Right ventricle myocardium superior (tissue), 1 donor: ENCODE results near the gene GPR149. TPM values are rescaled to one million over a fixed set of nuclear protein-coding genes. Genes with fewer than 3 reads are reported as not detected.
A peak's percentile ranks its signal among the peaks of the same experiment; 100 is the strongest.

Source experiments
- ATAC-seq: fragments of 200-7000 bp; cut with Tn5 transposase; one replicate; pipeline ENCODE4 v1.9.1; 2020; ENCODE audit warnings: mild to moderate bottlenecking; ENCODE audit not compliant: poor library complexity
- DNase-seq: peaks from one replicate; pipeline ENCODE4 v3.0.0-alpha.2; 2020
- intact Hi-C: fragments of 100-400 bp; cut with DNase I; formaldehyde crosslinking; loops from one replicate; pipeline ENCODE4 v1.11.2; 2022
- total RNA-seq: library from RNA; stranded (reverse); fragmentation: NEBNext Ultra II Directional; extraction: Animal tissue kit (Norgen Biotek cat#: 25700); gene quantifications from one replicate; pipeline ENCODE4 v1.2.1, GENCODE V29; 2021
- donor health status: DM: no; HTN: yes; CAD: no; lungs with severe emphysema.

Gene GPR149
- total RNA-seq, 1 donor from 2014 or later: not detected

DNA sequence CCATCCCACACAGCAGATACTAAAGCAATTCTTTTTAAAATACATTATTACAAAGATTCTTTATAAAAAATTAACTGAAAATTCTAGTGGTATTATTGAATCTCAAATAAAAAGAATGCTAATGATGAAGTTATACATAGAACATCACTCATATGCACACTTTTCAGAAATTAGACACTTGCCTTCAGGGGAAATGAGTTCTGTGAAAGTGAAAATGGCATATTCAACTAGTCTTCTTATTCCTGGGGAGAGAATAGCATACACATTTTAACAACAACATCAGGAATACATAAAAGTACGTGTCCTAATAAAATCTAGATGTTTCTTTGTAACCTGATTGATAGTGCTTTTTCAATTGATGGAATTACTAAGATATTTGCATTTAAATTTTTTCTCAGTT lies 68.9 kb downstream of the GPR149 start:
- no peak for ATAC-seq
- intact Hi-C loops: no loop called here
- DNase-seq: no peak

DNA sequence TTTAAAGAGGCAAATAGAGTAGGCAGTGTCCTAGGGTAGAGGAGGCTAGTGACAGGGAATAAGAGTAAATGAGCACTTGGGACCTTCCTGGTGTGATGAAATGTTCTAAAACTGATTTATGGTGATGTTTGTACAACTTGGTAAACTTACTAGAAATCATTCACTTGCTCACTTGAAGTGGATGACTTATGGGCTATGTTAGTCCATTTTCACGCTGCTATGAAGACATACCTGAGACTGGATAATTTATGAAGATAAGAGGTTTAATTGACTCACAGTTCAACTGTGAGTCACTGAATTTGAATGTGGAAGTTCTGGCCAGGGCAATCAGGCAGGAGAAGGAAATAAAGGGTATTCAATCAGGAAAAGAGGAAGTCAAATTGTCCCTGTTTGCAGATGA lies 74.0 kb downstream of the GPR149 start:
- DNase-seq: no peak
- no peak for ATAC-seq
- intact Hi-C loops: no loop called here

DNA sequence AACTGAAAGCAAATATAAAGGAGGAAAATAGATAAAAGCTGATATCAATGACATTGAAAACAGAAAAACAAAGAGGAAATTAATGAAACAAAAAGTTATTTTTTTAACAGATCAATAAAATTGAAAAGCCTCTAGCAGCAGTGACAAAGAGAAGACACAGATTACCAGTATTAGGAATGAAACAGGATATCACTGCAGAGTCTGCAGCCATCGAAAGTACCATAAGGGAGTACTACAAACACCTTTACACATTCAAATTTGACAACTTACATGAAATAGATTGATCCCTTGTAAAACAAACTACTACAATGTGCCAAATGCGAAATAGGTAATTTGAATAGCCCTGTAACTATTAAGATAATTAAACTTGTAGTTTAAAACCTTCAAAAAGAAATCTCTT lies 80.8 kb downstream of the GPR149 start:
- DNase-seq: no peak
- intact Hi-C loops: no loop called here
- no peak for ATAC-seq

DNA sequence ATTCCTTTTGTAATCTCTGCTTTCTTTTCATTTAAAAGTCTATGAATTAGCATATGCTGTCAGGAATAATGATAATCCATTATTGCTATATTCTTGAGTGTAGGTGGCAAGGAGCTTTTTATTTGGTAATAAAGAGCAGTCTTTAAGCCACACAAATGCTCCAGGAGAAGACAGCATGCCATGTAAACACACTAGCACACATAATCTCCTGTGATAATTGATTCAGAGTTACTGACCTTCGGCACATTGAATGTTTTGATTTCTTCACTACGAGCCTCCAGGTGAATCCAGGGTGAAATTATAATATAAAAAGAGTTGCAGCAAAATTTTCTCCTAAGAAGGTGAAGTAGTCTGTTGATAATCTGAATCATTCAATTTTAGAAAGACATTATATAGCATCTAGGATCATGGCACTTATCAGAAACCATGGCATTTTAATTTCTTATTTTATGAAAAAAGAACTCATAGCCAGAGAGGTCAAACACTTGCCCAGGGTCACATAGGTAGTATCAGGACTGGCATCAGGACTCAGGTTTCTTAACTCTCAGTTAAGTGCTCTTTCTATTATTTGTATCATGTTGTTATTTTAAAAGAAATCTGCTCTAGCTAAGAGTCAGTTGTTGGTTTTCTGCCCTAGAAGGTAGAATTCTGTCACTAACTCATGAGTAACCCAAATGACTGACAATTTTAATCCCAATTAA lies 84.4 kb downstream of the GPR149 start:
- no peak for ATAC-seq
- intact Hi-C loops: no loop called here
- no peak for DNase-seq

DNA sequence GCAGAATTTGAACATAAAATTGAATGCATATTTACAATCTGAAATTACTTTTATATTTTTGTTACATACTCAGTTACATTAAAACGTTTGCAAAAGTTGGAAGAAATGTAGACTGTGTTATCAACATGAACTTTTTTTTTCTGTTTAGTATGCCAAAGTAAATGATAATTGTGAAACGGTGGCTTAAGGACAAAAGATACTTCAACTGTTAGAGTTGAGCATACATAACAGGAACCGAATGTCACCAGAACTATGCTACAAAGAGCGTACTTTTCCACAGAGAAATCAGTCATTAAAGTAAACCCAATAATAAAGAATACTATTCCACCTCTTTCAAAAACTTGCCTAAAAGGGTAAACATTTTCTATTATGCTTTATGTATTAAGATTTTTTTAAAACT lies 91.4 kb downstream of the GPR149 start:
- DNase-seq (no peak), ATAC-seq (no peak)
- intact Hi-C loops: loop anchor here (10.0 kb wide), 1 partner anchor 986 kb away; no protein-coding TSS in a partner anchor

DNA sequence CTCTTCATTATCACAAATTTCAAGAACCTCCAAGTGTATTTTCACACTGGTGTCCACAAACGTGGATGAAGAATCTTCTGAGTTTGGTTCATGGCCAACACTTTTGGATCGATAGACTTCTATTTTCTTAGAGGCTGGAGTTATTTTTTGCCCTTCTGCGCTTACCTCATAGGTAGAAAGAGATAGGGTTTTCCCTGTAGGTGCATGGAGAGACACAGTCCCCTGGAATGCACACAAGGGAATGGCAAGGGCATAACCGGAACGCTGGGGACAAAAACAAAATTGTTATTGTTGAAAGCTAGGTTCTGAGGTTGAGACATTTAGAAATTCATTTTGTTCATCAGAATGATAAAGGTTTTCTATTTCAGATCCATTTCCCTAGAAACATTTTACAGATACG lies 92.0 kb downstream of the GPR149 start:
- intact Hi-C loops: loop anchor here (10.0 kb wide), 1 partner anchor 987 kb away; no protein-coding TSS in a partner anchor
- no peak for DNase-seq

DNA sequence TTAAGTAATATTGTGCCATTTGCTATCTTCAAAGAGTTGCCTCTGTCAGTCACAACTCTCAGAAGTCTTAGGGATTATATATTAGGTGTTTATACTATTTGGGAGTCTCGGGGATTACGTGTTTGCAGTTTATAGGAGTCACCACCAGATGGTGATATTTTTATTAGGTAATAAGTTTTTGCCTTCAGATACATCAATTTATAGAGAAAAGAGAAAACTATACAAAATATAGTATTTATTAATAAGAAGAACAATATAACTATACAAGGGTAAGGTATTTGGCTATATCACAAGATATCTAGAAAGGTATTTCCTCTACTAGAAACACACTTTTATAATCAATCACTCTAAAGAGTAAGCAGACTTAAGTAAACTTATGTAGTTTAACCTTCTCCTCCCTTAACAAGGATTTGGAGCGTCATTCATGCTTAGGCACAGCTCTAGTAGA lies 95.0 kb downstream of the GPR149 start:
- intact Hi-C loops: loop anchor here (10.0 kb wide), 1 partner anchor 990 kb away; no protein-coding TSS in a partner anchor
- no peak for DNase-seq
- ATAC-seq: no peak

More for the DNA sequence above, 92.0 kb downstream of the GPR149 start:
- ATAC-seq: no peak

DNA sequence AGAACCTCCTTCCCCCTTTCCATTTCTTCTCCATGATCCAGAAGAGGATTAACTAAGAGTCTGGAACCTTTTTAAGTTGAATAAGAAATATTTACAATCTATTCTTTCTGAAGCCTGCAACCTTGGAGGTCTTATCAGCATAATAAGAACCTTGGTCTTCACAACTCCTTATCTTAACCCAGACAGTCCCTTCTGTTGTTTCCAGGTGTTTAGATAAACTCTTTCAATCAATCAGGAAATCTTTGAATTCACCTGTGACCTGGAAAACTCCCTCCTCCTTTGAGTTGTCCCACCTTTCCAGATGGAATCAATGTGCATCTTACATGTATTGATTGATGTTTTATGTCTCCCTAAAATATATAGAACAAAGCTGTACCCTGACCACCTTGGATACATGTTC lies 102.1 kb downstream of the GPR149 start:
- ATAC-seq (no peak), DNase-seq (no peak)
- intact Hi-C loops: no loop called here

DNA sequence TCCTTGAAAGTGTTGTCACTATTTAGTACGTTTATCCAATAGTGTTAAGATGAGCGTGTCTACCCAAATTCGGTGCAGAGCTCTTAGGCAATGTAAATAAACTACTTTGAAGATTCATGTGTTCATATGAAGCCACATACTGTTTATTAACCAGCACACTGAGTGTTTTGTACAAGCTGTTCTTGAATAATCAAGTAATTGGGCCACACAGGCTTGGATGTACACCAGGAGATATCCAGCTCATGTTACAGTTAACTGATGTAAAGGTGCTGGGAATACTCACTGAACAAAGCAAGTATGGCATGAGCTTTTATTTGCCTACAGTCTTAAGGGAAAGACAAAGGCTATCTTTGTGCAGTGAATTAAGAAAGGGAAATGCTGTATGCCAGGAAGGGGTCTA lies 105.1 kb downstream of the GPR149 start:
- no peak for DNase-seq
- intact Hi-C loops: no loop called here
- ATAC-seq: no peak

DNA sequence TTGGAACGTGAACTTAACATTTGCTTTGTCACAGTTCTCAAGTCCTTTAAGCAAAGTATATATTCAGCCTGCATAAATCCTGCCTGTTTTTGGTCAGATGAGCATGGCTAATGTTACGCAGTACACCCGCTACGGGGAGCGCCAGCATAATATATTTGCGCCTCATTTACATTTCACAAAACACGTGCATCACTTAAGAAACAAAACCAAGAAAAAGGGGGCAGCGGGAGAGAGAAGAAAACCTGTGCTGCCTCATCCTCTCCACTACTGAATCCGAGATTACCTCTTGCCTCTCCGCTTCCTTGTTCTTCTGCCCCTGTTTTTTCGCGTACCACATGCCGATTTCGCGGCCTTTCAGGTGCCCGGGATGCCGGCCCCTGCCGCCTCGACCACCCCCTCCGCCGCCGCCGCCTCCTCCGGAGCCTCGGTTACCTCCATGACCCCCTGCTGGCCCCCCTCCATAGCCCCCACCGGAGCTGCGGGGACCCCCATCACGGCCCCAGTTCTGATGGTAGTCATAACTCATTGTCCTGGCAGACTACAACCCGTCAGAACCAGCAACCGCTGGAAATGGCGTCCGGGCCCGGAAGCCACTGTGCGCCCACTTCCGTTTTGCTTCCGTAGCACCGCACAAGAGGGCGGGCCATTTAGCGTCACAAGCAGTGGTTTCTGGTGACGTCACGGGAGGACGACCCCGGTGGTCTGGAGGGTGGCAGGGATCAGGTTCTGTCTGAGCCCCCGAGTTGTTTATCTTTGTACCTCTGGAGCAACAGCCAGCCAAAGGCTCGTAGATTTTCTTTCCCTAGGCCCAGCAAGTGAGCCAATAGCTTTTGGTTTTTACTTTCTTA lies 105.9 kb downstream of the GPR149 start, which contains the start of gene DHX36:
Gene DHX36 (minus strand): TSS at position 597 of the 848 bp plus-strand sequence. CDS start 71 bp downstream, at position 526.
- ATAC-seq (peak; percentile 99), DNase-seq (peak; percentile 93)
- intact Hi-C loops: no loop called here

DNA sequence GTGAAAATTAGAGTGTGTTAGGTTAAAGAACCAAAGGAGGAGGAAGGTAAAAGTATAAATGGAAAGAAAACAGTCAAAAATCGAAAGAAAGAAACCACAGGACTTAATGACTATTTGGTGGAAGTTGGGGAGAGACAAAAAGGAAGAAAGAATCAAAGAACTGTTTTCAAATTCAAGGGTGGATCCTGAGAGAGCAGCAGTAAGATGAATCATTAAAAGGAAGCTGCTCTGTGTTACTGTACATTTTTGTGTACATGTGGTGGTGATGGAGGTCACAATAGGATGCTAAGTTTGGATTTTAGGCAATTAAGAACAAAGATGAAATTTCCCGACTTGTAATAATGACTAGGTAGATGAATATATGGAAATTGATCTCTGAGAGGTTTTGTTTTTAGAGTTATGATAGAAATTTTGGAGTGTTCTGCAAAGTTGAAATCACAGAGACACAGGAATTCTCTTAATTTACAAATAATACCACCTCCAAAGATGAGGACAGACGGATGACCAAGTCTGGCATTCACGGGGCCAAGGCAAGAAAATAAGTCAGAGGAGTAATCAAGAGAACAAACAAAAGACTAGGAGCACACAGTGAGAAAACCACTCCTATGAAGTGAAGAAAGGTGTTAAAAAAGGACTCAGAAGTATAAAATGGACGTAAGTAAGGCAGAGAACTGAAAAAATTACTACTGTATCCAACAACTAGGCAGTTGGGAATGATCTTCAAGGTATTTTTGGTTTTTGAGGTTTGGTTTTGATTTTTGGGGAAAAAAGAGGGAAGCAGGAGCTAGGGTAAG lies 112.8 kb downstream of the GPR149 start:
- intact Hi-C loops: no loop called here
- ATAC-seq: no peak

DNA sequence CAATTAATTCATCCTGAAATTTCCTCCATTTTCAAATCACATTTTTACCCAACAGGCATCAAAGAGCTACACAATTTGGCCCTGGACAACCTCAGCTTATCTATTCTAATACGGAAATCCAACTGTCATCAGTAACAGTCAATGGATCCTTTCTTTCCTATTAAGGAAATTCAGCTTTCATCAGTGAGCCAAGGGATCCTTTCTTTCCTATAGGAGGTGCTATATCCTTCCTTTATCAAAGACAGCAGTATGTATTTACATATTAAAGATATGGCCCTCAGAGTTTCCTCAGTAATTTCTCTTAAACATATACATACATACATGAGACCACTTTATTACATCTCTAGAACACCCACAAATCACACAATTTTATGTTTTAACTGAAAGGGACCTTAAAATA lies 115.8 kb downstream of the GPR149 start:
- intact Hi-C loops: no loop called here
- ATAC-seq: no peak
- no peak for DNase-seq

More for the DNA sequence above, 112.8 kb downstream of the GPR149 start:
- no peak for DNase-seq

DNA sequence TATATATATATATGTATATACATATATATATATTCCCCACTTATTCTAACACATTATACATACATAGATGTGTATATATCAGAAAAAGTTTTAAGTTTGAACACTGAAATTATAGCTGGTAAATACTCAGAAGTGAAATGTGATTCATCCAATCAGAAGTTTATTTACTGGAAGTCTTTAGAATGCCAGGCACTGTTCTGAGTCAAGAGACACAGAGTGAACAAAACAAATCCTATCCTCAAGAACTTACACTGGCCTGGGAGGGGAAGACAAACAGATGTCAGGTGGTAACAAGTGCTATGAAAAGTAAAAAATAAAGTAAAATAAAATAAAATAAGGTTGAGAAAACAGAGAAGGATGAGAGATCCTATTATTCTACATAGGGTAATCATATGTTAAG lies 119.2 kb downstream of the GPR149 start:
- intact Hi-C loops: no loop called here
- DNase-seq (no peak), ATAC-seq (no peak)

DNA sequence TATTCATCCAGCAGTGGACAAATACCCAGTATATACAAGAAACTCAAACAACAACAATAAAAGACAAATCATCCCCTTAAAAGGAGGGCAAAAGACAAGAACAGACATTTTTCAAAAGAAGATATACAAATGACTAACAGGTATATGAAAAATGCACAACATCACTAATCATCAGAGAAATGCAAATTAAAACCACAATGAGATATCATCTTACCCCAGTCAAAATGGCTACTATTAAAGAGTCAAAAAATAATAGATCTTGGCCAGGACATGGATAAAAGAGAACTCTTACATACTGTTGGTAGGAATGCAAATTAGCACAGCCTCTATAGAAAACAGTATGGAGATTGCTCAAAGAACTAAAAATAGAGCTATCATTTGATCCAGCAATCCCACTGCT lies 122.6 kb downstream of the GPR149 start:
- DNase-seq (no peak), ATAC-seq (no peak)
- intact Hi-C loops: no loop called here

DNA sequence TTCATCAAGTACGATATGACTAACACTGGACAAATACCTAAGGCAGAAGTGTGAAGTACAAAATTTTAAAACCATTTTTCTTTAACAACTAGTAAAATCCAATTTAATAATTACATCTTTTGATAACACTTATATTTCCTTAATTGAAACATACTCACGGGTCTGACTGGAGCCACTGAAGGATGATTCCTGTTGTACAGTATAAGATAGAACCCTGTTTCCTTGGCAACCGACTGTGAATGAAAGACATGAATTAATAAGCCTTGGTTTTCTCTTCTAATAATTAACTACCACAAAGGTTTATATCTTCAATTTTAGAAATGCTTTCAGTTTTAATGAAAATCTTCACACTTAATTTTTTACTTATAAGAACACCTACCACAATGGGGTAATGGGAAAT lies 125.1 kb downstream of the GPR149 start:
- DNase-seq (no peak), ATAC-seq (no peak)
- intact Hi-C loops: no loop called here

DNA sequence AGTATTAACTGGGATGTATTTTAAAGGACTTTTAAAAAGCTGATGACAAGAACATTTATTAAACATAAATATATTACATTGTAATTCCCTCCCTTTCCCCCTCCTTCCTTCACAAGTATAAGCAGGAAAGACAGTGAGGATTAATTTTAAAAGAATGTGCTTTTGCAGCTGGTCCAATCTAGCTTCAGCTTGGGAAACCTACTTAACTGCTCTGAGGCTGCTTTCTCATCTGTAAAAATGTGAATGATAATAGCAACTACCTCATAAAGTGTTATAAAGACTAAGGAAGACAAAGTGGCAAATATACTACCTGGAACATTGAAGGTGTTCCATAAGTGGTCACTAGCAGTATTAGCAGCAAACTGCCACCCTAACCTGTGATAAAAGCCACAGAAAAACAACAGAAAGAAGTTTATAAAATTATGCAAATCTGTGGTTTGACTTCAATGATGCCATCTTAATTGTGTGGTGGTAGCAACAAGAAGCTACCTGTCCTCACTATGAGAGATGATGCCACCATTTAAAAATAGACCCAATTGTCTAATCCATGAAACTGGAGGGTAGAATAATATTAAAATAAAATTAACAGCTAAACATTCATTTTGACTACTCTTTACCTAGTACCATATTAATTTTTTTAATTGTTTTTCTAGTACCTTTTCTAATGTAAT lies 125.7 kb downstream of the GPR149 start:
- no peak for ATAC-seq
- no peak for DNase-seq
- intact Hi-C loops: no loop called here

DNA sequence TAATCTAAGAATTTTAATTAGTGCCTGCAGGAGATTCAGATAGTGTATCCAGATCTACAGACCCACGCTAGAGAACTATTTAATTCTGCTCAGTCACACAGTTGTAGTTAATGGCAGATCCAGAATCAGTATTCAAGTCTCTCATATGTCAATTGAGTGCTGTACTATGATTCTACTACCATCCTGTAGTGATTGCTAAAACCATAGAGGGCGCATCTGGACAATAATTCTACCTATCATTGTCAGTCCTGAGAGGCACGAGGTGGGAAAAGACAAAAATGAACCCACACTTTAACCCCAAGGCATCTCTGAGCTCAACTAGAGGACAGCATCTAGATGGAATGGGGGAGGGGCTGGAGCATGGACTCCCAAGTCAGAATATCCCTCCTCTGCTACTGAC lies 128.4 kb downstream of the GPR149 start:
- ATAC-seq: no peak
- intact Hi-C loops: no loop called here
- DNase-seq: no peak

DNA sequence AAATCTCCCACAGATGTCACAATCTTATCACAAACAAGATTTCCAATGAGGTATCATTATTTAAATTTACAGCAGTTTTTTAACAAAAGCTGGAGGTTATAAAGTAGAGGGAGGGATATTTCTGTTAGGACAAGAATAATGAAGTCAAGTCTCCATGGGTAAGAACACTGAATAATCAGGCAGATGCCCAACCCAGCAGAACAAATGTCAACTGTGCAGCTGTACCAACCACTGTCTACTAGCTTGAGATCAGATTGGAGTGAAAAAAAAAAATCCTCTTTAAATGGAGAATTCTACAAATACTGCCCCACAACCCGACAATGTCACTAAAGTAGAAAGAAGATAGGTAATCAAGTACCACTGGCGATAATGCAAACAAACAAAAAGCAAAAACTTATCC lies 136.0 kb downstream of the GPR149 start:
- intact Hi-C loops: no loop called here
- ATAC-seq (no peak), DNase-seq (no peak)

DNA sequence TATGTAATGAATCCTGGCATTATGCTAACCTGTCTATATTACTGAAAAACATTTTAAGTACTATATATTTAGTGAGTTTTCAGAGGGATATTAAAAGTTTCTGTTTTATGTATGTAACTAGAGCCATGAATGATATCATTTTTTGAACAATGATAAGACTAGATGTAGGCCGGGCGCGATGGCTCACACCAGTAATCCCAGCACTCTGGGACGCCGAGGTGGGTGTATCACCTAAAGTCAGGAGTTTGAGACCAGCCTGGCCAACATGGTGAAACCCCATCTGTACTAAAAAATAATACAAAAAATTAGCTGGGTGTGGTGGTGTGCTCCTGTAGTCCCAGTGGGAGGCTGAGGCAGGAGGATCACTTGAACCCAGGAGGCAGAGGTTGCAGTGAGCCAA lies 139.8 kb downstream of the GPR149 start:
- intact Hi-C loops: no loop called here
- no peak for ATAC-seq
- no peak for DNase-seq
